Raji (cell line): ENCODE measurements around the gene WDR19.

Experiments used
- POLR2A ChIP-seq: IDR thresholded peaks from 2 replicates; pipeline ENCODE4 v1.6.1; 2011; ENCODE audit warnings: low read depth, low read length, control low read depth; ENCODE audit not compliant: insufficient read depth

Gene WDR19

DNA sequence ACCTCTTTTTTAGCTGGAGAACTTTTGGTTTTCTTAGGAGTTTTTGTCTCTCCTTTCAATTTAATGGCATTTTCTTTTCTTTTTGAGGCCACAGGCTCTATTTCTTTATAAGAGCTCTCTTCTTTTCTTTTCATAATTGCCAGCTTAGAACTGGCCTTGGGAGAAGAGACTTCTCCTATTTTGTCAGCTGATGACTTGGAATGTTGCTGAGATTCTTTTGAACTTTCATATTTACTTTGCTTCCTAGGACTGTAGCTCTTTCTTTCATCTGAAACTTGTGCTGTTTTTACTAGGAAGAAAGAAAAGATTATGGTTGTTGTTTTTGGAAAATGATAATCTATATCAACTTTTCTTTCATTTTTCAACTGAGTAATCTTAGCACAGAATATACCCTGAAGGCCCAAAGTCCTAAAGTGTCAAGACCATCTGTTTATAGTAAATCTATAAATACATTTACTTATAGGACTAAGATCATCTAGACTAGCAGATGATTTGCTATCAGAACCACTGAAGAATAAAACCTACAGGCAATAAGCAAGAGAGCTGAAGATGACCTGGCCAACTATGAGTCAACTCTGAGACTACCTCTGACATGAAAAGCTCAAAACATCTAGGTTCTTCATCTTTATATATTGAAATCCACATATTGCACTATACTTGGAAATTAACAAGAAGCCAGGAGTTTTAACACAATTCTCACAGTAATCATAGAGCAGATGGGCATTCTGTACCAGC, 138.2 kb downstream of the WDR19 start:
- TF ChIP-seq POLR2A, result no peak

GRCh38 chr4:39323821-39324220, 141.5 kb downstream of the WDR19 start:
- TF ChIP-seq POLR2A, result no peak

GRCh38 chr4:39324446-39324845, 142.1 kb downstream of the WDR19 start:
- TF ChIP-seq POLR2A, result no peak

DNA sequence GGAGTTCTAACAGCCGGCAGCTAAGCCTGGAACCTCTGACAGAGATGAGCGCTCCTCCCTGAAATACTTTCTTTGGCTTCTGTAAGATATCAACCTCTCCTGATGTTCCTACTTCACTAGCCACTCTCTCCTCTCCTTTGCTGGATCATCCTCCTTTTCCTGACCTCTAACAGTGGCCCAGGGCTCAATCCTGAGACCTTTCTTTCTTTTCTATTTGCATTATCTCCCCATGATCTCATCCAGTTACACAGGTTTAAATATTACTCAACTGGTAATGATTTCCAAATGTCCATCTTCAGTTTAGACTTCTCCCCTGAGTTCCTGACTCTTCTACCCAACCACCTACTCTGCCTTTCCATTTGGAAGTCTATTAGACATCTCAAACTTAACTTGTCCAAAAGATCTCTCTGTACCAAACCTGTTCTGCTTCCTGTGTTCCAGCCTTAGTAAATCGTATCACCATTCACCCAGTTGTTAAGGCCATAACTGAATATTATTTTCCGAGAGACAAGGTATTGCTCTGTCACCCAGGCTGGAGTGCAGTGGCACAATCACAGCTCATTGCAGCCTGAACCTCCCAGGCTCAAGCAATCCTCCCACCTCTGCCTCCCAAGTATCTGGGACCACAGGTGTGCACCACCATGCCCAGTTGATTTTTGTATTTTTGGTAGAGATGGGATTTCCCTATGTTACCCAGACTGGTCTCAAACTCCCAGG, 142.7 kb downstream of the WDR19 start:
- no peak for TF ChIP-seq POLR2A

DNA sequence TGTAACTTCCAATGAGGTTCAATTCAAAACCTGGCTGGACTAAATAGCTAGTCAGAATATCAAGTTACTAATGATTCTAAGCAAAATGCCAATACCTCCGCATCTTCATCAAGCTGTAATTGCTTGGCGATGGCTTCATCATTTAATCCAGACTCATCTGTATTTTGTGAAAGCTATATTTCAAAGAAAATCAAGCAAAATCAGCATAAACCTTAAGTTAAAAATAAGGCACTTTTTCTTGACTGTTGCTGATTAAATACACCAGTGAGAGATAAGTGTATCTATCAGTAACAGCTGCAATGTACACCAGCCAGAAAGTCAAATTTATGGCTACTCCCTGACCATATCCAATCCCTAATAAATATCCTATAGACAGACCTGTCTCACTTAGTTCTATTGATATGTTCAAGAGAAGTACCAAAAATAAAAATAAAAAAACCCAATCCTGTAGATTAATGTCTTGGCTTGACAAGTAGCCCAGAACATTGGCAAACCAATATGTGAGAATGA, 144.2 kb downstream of the WDR19 start:
- TF ChIP-seq POLR2A, result no peak

DNA sequence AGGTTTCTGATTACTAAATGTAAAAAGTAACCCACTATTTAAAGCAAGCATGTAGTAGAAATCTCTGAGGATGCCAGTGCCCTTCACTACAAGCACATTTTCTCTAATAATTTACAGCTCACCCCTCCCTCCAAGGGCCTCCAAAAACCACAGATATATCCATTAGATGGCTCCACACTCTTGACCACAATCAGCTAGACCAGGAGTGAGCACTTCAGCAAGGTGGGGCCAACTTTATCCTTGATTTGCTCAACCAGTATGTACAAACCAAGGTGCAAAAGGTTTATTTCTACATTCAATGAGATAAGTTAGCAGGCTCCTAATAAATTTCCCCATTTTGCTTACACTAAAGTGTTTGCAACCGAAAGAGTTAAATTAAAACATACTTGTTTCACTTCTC, 148.0 kb downstream of the WDR19 start:
- no peak for TF ChIP-seq POLR2A

- TF ChIP-seq POLR2A, result no peak
Measured at GRCh38 chr4:39331191-39331590, 148.9 kb downstream of the WDR19 start.
